CD14-positive monocyte (primary cell): ENCODE data around the gene TBPL2. TPM values are rescaled to one million over a fixed set of nuclear protein-coding genes. Genes with fewer than 3 reads are reported as not detected.

Experiments
- DNase-seq, 3 donors: peaks; one replicate each; pipeline ENCODE4 v3.0.0-alpha.2; 2011 to 2022
- H2AFZ ChIP-seq: 2 replicates; pipeline ENCODE4 v1.6.0; 2012; ENCODE audit warnings: mild to moderate bottlenecking, low read depth, low read length, inconsistent platforms; ENCODE audit not compliant: insufficient read depth, poor library complexity, severe bottlenecking
- H3K27ac ChIP-seq, 2 donors: 1 replicate in 1 of 2; 2 replicates in 1 of 2; pipeline ENCODE4 v1.5.1; 2012 to 2013; ENCODE audit warnings: low read length in 2 of 2, control low read depth in 1 of 2, inconsistent platforms in 1 of 2, low read depth in 1 of 2, mild to moderate bottlenecking in 1 of 2
- H3K27me3 ChIP-seq, 2 donors: one replicate each; pipeline versions ENCODE4 v1.6.0 to v1.6.1; 2011 to 2013; ENCODE audit warnings: low read length in 2 of 2; ENCODE audit not compliant: control insufficient read depth in 2 of 2, insufficient read depth in 2 of 2
- H3K36me3 ChIP-seq, 2 donors: replicated peaks in 1 of 2; 1 replicate in 1 of 2; 2 replicates in 1 of 2; pipeline versions ENCODE4 v1.5.1 to v1.6.1; 2012 to 2013; ENCODE audit warnings: low read length in 2 of 2, control low read depth in 1 of 2, inconsistent platforms in 1 of 2, mild to moderate bottlenecking in 1 of 2; ENCODE audit not compliant: insufficient read depth in 2 of 2, control insufficient read depth in 1 of 2
- H3K4me1 ChIP-seq, 2 donors: 1 replicate in 1 of 2; 2 replicates in 1 of 2; pipeline versions ENCODE4 v1.5.1 to v1.6.1; 2012 to 2013; ENCODE audit warnings: low read length in 2 of 2, control low read depth in 1 of 2, inconsistent platforms in 1 of 2, mild to moderate bottlenecking in 1 of 2, moderate library complexity in 1 of 2; ENCODE audit not compliant: insufficient read depth in 2 of 2, control insufficient read depth in 1 of 2
- H3K4me2 ChIP-seq: replicated peaks from 2 replicates; pipeline ENCODE3; 2012; ENCODE audit warnings: low read length, moderate library complexity, mild to moderate bottlenecking; ENCODE audit not compliant: poor library complexity, severe bottlenecking; ENCODE audit errors: extremely low read depth
- H3K4me3 ChIP-seq, 3 experiments: fragments of 200-600 bp in 1 of 3; sonication (generic) in 1 of 3; replicated peaks in 1 of 3; 1 replicate in 2 of 3; 2 replicates in 1 of 3; pipeline ENCODE4 v1.5.1; 2011 to 2013; ENCODE audit warnings: low read length in 3 of 3, mild to moderate bottlenecking in 3 of 3, control low read depth in 2 of 3, low read depth in 2 of 3, inconsistent platforms in 1 of 3, moderate library complexity in 1 of 3
- H3K79me2 ChIP-seq: 2 replicates; pipeline ENCODE4 v1.6.0; 2012; ENCODE audit warnings: mild to moderate bottlenecking, control low read depth, inconsistent platforms, low read length, moderate library complexity; ENCODE audit not compliant: insufficient read depth
- H3K9ac ChIP-seq: 2 replicates; pipeline ENCODE4 v1.6.0; 2017; ENCODE audit warnings: low read length, mild to moderate bottlenecking; ENCODE audit not compliant: insufficient read depth, poor library complexity, severe bottlenecking
- H3K9me3 ChIP-seq, 2 donors: replicated peaks in 1 of 2; 1 replicate in 1 of 2; 2 replicates in 1 of 2; pipeline versions ENCODE4 v1.5.1 to v1.6.1; 2012 to 2013; ENCODE audit warnings: low read length in 2 of 2, control low read depth in 1 of 2; ENCODE audit not compliant: control insufficient read depth in 1 of 2, insufficient read depth in 1 of 2
- H4K20me1 ChIP-seq: 2 replicates; pipeline ENCODE4 v1.6.0; 2012; ENCODE audit warnings: mild to moderate bottlenecking, low read length, control low read depth, moderate library complexity; ENCODE audit not compliant: insufficient read depth
- H3K27ac Mint-ChIP-seq, 7 donors: one replicate each; pipeline ENCODE4 v1.8.0; 2020; ENCODE audit warnings: mild to moderate bottlenecking in 7 of 7, mixed read lengths in 7 of 7, moderate library complexity in 6 of 7, inconsistent platforms in 2 of 7
- H3K27me3 Mint-ChIP-seq, 3 donors: one replicate each; pipeline ENCODE4 v1.8.0; 2021 to 2022; ENCODE audit warnings: low read depth in 3 of 3, mild to moderate bottlenecking in 3 of 3, mixed read lengths in 3 of 3, moderate library complexity in 3 of 3, inconsistent platforms in 1 of 3
- H3K36me3 Mint-ChIP-seq, 2 donors: one replicate each; pipeline ENCODE4 v1.8.0; 2020; ENCODE audit warnings: mixed read lengths in 2 of 2, inconsistent platforms in 1 of 2, mild to moderate bottlenecking in 1 of 2
- H3K4me1 Mint-ChIP-seq: one replicate; pipeline ENCODE4 v1.8.0; 2020; ENCODE audit warnings: mild to moderate bottlenecking, mixed read lengths
- H3K4me3 Mint-ChIP-seq, 2 donors: one replicate each; pipeline ENCODE4 v1.8.0; 2020; ENCODE audit warnings: mild to moderate bottlenecking in 2 of 2, mixed read lengths in 2 of 2, moderate library complexity in 1 of 2
- H3K9me3 Mint-ChIP-seq, 7 donors: one replicate each; pipeline ENCODE4 v1.8.0; 2020 to 2022; ENCODE audit warnings: mixed read lengths in 7 of 7, mild to moderate bottlenecking in 6 of 7, moderate library complexity in 6 of 7, inconsistent platforms in 2 of 7
- WGBS: methylation state at CpG from one replicate; pipeline ENCODE4 v1.1.5; 2013; ENCODE audit warnings: missing lambda C conversion rate; ENCODE audit not compliant: insufficient coverage; 5-methylcytosine and 5-hydroxymethylcytosine counted together
- intact Hi-C, 2 donors: fragments of 100-400 bp; cut with micrococcal nuclease; formaldehyde crosslinking; loops; one replicate each; pipeline versions ENCODE4 v1.15.0 to v1.15.1; 2023
- polyA plus RNA-seq, 3 donors: library from polyadenylated mRNA; depleted of rRNA in 1 of 3; unstranded in 2 of 3; stranded (reverse) in 1 of 3; fragments of 300-500 nt in 2 of 3; fragments of >200 nt in 1 of 3; fragmentation: Illumina TruSeq in 2 of 3; gene quantifications; 1 replicate in 2 of 3; 2 replicates in 1 of 3; pipeline ENCODE4 v1.2.3, GENCODE V29; 2012 to 2021
- TF ChIP-seq, protein P1 (sequence below): fragments of 200-600 bp; IDR thresholded peaks from one replicate; pipeline ENCODE4 v1.8.0; 2022; ENCODE audit warnings: antibody characterized with exemption, mild to moderate bottlenecking

TBPL2 gene
- polyA plus RNA-seq, 3 donors, result not detected

DNA sequence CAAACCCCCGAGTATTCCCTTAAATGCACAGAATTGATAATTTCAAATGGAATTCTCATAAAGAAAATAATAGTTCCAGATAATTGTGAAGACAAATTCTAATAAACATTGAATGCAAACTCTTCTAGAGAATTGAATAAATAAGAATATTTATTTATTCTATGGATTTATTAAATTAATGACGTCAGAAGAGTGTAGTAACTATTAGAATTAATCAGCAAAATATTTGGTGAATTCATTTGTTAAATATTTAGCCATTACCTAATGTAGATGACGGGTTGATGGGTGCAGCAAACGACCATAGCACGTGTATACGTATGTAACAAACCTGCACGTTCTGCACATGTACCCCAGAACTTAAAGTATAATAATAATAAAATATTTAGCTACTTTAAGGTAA is 33.4 kb upstream of the TBPL2 start:
- Mint-ChIP-seq H3K4me3 (no peak overlapping the region), H3K27me3 (peaks cover 0 to 2% (median 2%) of the 10 kb centered on the region in 3 donors)

DNA sequence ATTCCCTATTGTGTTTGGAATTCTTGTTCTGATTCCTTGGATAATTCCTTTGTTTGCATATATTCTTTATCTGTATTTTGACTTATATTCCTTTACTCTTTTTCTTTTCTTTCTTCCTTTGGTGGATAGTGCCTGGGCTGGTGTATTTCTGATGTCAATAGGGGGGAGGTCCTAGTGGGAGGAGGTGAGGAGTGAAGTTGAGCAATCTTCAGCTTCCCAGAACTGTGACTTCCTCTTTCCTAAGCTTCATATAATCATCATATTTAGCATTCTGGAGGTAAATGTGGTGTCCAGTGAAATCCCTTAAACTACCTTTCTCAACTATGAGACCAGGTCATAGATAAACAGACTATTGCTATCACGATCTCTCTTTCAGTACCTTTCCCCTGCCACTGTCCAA is 29.6 kb upstream of the TBPL2 start:
- peak; percentile 14 to 46 (median 27) for DNase-seq
- no peak overlapping the region for H2AFZ ChIP-seq

More for the DNA sequence above, 33.4 kb upstream of the TBPL2 start:
- H3K79me2 ChIP-seq, result no peaks in the 10 kb centered on the region
- H2AFZ ChIP-seq, result no peak overlapping the region
- Mint-ChIP-seq H3K27ac (no peak overlapping the region), H3K9me3 (no peaks in the 10 kb centered on the region), H3K4me1 (peaks cover 11% of the 10 kb centered on the region), H3K36me3 (no peaks in the 10 kb centered on the region)
- H3K4me2 ChIP-seq, result no peak overlapping the region
- H4K20me1 ChIP-seq, result no peaks in the 10 kb centered on the region
- no peak overlapping the region for H3K27ac ChIP-seq
- H3K9ac ChIP-seq, result no peak overlapping the region
- TF ChIP-seq, protein P1, sequence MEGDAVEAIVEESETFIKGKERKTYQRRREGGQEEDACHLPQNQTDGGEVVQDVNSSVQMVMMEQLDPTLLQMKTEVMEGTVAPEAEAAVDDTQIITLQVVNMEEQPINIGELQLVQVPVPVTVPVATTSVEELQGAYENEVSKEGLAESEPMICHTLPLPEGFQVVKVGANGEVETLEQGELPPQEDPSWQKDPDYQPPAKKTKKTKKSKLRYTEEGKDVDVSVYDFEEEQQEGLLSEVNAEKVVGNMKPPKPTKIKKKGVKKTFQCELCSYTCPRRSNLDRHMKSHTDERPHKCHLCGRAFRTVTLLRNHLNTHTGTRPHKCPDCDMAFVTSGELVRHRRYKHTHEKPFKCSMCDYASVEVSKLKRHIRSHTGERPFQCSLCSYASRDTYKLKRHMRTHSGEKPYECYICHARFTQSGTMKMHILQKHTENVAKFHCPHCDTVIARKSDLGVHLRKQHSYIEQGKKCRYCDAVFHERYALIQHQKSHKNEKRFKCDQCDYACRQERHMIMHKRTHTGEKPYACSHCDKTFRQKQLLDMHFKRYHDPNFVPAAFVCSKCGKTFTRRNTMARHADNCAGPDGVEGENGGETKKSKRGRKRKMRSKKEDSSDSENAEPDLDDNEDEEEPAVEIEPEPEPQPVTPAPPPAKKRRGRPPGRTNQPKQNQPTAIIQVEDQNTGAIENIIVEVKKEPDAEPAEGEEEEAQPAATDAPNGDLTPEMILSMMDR, result no peak
- DNase-seq, result no peak
- no peak overlapping the region for H3K4me3 ChIP-seq
- no peaks in the 10 kb centered on the region for H3K27me3 ChIP-seq
- H3K9me3 ChIP-seq, result no peaks in the 10 kb centered on the region
- intact Hi-C loops, result no loop called here
- no CpG with 5 or more reads among the region's 7 CpGs for whole genome bisulfite sequencing
- H3K36me3 ChIP-seq, result no peaks in the 10 kb centered on the region
- peaks cover 8 to 9% of the 10 kb centered on the region in 2 donors for H3K4me1 ChIP-seq

More for the DNA sequence above, 29.6 kb upstream of the TBPL2 start:
- no peaks in the 10 kb centered on the region for H3K36me3 ChIP-seq
- H3K27me3 ChIP-seq, result no peaks in the 10 kb centered on the region
- H3K4me1 ChIP-seq, result peaks cover 8 to 9% of the 10 kb centered on the region in 2 donors
- no peak overlapping the region for H3K4me3 Mint-ChIP-seq
- H3K27me3 Mint-ChIP-seq, result peaks cover 0 to 2% (median 1%) of the 10 kb centered on the region in 3 donors
- peaks cover 11% of the 10 kb centered on the region for H3K4me1 Mint-ChIP-seq
- H4K20me1 ChIP-seq, result no peaks in the 10 kb centered on the region
- H3K79me2 ChIP-seq, result no peaks in the 10 kb centered on the region
- H3K9me3 ChIP-seq, result peaks cover 7 to 10% of the 10 kb centered on the region in 2 donors
- no peaks in the 10 kb centered on the region for H3K36me3 Mint-ChIP-seq
- intact Hi-C loops, result no loop called here
- no peak overlapping the region for H3K9ac ChIP-seq
- H3K27ac ChIP-seq, result no peak overlapping the region
- H3K4me2 ChIP-seq, result no peak overlapping the region
- 100% methylated on average over 1 of the region's 1 CpG for WGBS
- H3K27ac Mint-ChIP-seq, result peak overlapping the region in 1 of 7 donors; percentile 44
- H3K4me3 ChIP-seq, result no peak overlapping the region
- TF ChIP-seq, protein P1, result no peak
- H3K9me3 Mint-ChIP-seq, result peaks cover 8 to 18% (median 11%) of the 10 kb centered on the region in 7 donors
